Articular chondrocyte of knee joint (primary cell): ENCODE measurements around the gene SPOCK3. TPM values are rescaled to one million over a fixed set of nuclear protein-coding genes. Genes with fewer than 3 reads are reported as not detected.

Experiments
- small RNA-seq: library from RNA; depleted of rRNA; stranded (forward); fragments of <200 nt; gene quantifications from one replicate; pipeline ENCODE3, GENCODE V24; 2012
- total RNA-seq: library from RNA; depleted of rRNA; stranded (reverse); fragments of >200 nt; gene quantifications from 2 replicates; pipeline ENCODE4 v1.2.3, GENCODE V29; 2012

The SPOCK3 gene
- total RNA-seq, result not detected in 2 replicates

DNA sequence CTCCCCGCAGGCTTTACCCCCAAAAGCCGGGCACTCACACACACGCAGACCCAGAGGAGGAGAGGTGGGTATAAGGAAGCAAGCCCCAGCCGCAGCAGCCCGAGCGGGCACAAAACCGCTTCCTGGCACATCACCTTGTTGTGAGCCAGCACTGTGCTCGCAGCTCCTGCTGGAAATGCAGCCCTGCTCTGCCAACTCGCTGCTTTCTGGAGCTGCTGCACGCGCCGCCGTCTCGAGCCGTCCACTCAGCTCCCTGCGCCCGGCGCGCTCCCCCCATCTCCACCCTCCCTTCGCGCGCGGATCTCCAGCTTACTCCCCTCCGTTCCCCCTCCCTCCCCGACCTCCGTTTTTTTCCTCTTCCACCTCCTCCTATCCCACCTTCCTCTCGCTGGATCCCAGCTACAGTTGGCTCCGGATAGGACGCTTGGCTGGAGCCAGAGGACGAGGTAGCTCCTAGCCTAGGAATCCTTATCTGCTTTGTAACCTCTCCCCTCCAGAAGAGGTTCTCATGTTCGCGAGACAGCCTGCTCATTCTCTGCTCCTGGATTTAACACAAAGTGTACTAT, at the start of gene SPOCK3:
SPOCK3 (minus strand) TSS at position 179 of the 566 bp plus-strand sequence.

Small RNAs within 50 kb of the gene (small RNA-seq; reads per million reads assigned to genes)
- gene RNA5SP171, result not detected
